SKM-1 (cell line): ENCODE data around the gene DMD.

ENCODE experiments used
- DNase-seq: peaks from one replicate; lab custom pipeline; 2025; ENCODE audit not compliant: unreplicated experiment; lab: John Stamatoyannopoulos, UW

DMD gene

GRCh38 chrX:31154946-31155345 is 2056.4 kb downstream of the DMD start:
- DNase-seq: no peak

GRCh38 chrX:31153475-31154047 is 2057.8 kb downstream of the DMD start:
- no peak for DNase-seq

- no peak for DNase-seq
Measured at GRCh38 chrX:31147175-31147574, 2064.2 kb downstream of the DMD start.

- DNase-seq: no peak
Measured at GRCh38 chrX:31139961-31140360, 2071.4 kb downstream of the DMD start.

- DNase-seq: no peak
Measured at GRCh38 chrX:31138124-31138523, 2073.2 kb downstream of the DMD start.

- no peak for DNase-seq
Measured at GRCh38 chrX:31136144-31136611, 2075.2 kb downstream of the DMD start.

GRCh38 chrX:31132821-31133241 is 2078.5 kb downstream of the DMD start:
- no peak for DNase-seq

- DNase-seq: no peak
Measured at GRCh38 chrX:31130457-31131220, 2080.7 kb downstream of the DMD start.

- DNase-seq: no peak
Measured at GRCh38 chrX:31128855-31129254, 2082.5 kb downstream of the DMD start.

GRCh38 chrX:31127716-31128115 is 2083.6 kb downstream of the DMD start:
- DNase-seq: no peak

- DNase-seq: no peak
Measured at GRCh38 chrX:31126205-31126604, 2085.1 kb downstream of the DMD start.

- no peak for DNase-seq
Measured at GRCh38 chrX:31124536-31124935, 2086.8 kb downstream of the DMD start.

GRCh38 chrX:31123335-31123734 is 2088.0 kb downstream of the DMD start:
- DNase-seq: no peak

- no peak for DNase-seq
Measured at GRCh38 chrX:31117266-31117665, 2094.1 kb downstream of the DMD start.

GRCh38 chrX:31115398-31115797 is 2096.0 kb downstream of the DMD start:
- DNase-seq: no peak

GRCh38 chrX:31114858-31115257 is 2096.5 kb downstream of the DMD start:
- no peak for DNase-seq

- DNase-seq: no peak
Measured at GRCh38 chrX:31112226-31112999, 2098.9 kb downstream of the DMD start.

GRCh38 chrX:31110657-31111056 is 2100.7 kb downstream of the DMD start:
- DNase-seq: no peak

GRCh38 chrX:31099536-31100090 is 2111.7 kb downstream of the DMD start:
- DNase-seq: no peak

GRCh38 chrX:31098079-31098478 is 2113.3 kb downstream of the DMD start:
- no peak for DNase-seq

GRCh38 chrX:31093639-31093975 is 2117.7 kb downstream of the DMD start:
- no peak for DNase-seq
